Natural killer cell (primary cell): ENCODE data around the gene STARD13. TPM values are rescaled to one million over a fixed set of nuclear protein-coding genes. Genes with fewer than 3 reads are reported as not detected.

Source experiments
- ATAC-seq, 3 donors: fragments of 150-1000 bp in 2 of 3; fragments of 200-7000 bp in 1 of 3; cut with Tn5 transposase; 1 replicate in 1 of 3; 2 replicates in 2 of 3; pipeline ENCODE4 v1.10.0; 2021; ENCODE audit warnings: mild to moderate bottlenecking in 2 of 3, moderate library complexity in 2 of 3
- DNase-seq, 2 donors: peaks; one replicate each; pipeline versions ENCODE4 v3.0.0 to v3.0.0-alpha.2; 2013 to 2021; ENCODE audit warnings: mixed read lengths in 1 of 2
- H3K27ac ChIP-seq: one replicate; pipeline ENCODE4 v1.5.1; 2013; ENCODE audit warnings: mild to moderate bottlenecking, low read length
- H3K27me3 ChIP-seq: one replicate; pipeline ENCODE4 v1.6.1; 2013; ENCODE audit warnings: low read length; ENCODE audit not compliant: control insufficient read depth, insufficient read depth
- H3K36me3 ChIP-seq: one replicate; pipeline ENCODE4 v1.6.1; 2013; ENCODE audit warnings: low read length; ENCODE audit not compliant: control insufficient read depth, insufficient read depth
- H3K4me1 ChIP-seq: one replicate; pipeline ENCODE4 v1.6.1; 2013; ENCODE audit warnings: low read length; ENCODE audit not compliant: control insufficient read depth, insufficient read depth
- H3K4me3 ChIP-seq: one replicate; pipeline ENCODE4 v1.5.1; 2013; ENCODE audit warnings: low read length
- H3K9me3 ChIP-seq: one replicate; pipeline ENCODE4 v1.6.1; 2013; ENCODE audit warnings: low read length; ENCODE audit not compliant: control insufficient read depth, insufficient read depth
- H3K27ac Mint-ChIP-seq, 2 donors: one replicate each; pipeline ENCODE4 v1.8.0; 2022; ENCODE audit warnings: mild to moderate bottlenecking in 2 of 2, mixed read lengths in 2 of 2, moderate library complexity in 1 of 2
- H3K27me3 Mint-ChIP-seq, 2 donors: one replicate each; pipeline ENCODE4 v1.8.0; 2022; ENCODE audit warnings: low read depth in 2 of 2, mixed read lengths in 2 of 2
- H3K36me3 Mint-ChIP-seq: one replicate; pipeline ENCODE4 v1.8.0; 2022; ENCODE audit warnings: mixed read lengths
- H3K4me1 Mint-ChIP-seq, 2 donors: one replicate each; pipeline ENCODE4 v1.8.0; 2022; ENCODE audit warnings: mixed read lengths in 2 of 2
- H3K4me3 Mint-ChIP-seq: one replicate; pipeline ENCODE4 v1.8.0; 2022; ENCODE audit warnings: mild to moderate bottlenecking, moderate library complexity, mixed read lengths
- H3K9me3 Mint-ChIP-seq, 2 donors: one replicate each; pipeline ENCODE4 v1.8.0; 2022; ENCODE audit warnings: mixed read lengths in 2 of 2
- CTCF ChIP-seq: fragments of 200-600 bp; IDR thresholded peaks from one replicate; pipeline ENCODE4 v1.8.0; 2022; ENCODE audit warnings: antibody characterized with exemption
- WGBS: methylation state at CpG from one replicate; pipeline ENCODE4 v1.1.7; 2013; ENCODE audit warnings: missing lambda C conversion rate; ENCODE audit not compliant: insufficient coverage; 5-methylcytosine and 5-hydroxymethylcytosine counted together
- intact Hi-C: fragments of 100-400 bp; cut with micrococcal nuclease; formaldehyde crosslinking; loops from one replicate; pipeline ENCODE4 v1.14.2; 2022
- total RNA-seq, 4 donors: library from RNA; stranded (reverse); fragments of 120-200 nt in 1 of 4; gene quantifications; one replicate each; pipeline versions ENCODE4 v1.2.3 to v1.2.4, GENCODE V29; 2013 to 2022

Gene STARD13
- total RNA-seq, 3 donors from 2014 or later (not counting 1 experiment from before 2014, with no cell fraction given), result not detected

GRCh38 chr13:33275916-33276315 lies 9.6 kb downstream of the STARD13 start:
- Mint-ChIP-seq H3K4me1 (no peaks in the 10 kb centered on the region), H3K9me3 (peaks cover 0 to 3% of the 10 kb centered on the region in 2 donors), H3K27ac (no peak overlapping the region), H3K27me3 (peaks cover 0 to 3% of the 10 kb centered on the region in 2 donors), H3K4me3 (no peak overlapping the region), H3K36me3 (no peaks in the 10 kb centered on the region)
- H3K4me3 ChIP-seq, result no peak overlapping the region
- no peaks in the 10 kb centered on the region for H3K36me3 ChIP-seq
- H3K27me3 ChIP-seq, result no peaks in the 10 kb centered on the region
- no peak overlapping the region for H3K27ac ChIP-seq
- intact Hi-C loops, result no loop called here
- no peaks in the 10 kb centered on the region for H3K4me1 ChIP-seq
- no peak for DNase-seq
- ATAC-seq, result no peak
- no peak for TF ChIP-seq CTCF
- H3K9me3 ChIP-seq, result no peaks in the 10 kb centered on the region
- 90% methylated on average over 3 of the region's 3 CpGs for WGBS

GRCh38 chr13:33274264-33274663 lies 11.3 kb downstream of the STARD13 start:
- H3K36me3 ChIP-seq, result no peaks in the 10 kb centered on the region
- H3K36me3 Mint-ChIP-seq, result no peaks in the 10 kb centered on the region
- no peak overlapping the region for H3K4me3 Mint-ChIP-seq
- intact Hi-C loops, result no loop called here
- H3K27ac Mint-ChIP-seq, result no peak overlapping the region
- H3K27me3 ChIP-seq, result no peaks in the 10 kb centered on the region
- H3K27me3 Mint-ChIP-seq, result peaks cover 0 to 3% of the 10 kb centered on the region in 2 donors
- no peaks in the 10 kb centered on the region for H3K4me1 Mint-ChIP-seq
- no peak overlapping the region for H3K27ac ChIP-seq
- no peaks in the 10 kb centered on the region for H3K9me3 ChIP-seq
- WGBS, result 89% methylated on average over 4 of the region's 4 CpGs
- H3K9me3 Mint-ChIP-seq, result peaks cover 0 to 3% of the 10 kb centered on the region in 2 donors
- H3K4me1 ChIP-seq, result no peaks in the 10 kb centered on the region
- H3K4me3 ChIP-seq, result no peak overlapping the region
- ATAC-seq, result no peak
- DNase-seq, result no peak
- TF ChIP-seq CTCF, result no peak

GRCh38 chr13:33272531-33273124 lies 12.9 kb downstream of the STARD13 start:
- no peak overlapping the region for H3K27ac ChIP-seq
- no peaks in the 10 kb centered on the region for H3K36me3 Mint-ChIP-seq
- WGBS, result 91% methylated on average over 7 of the region's 7 CpGs
- no peak overlapping the region for H3K4me3 ChIP-seq
- no peaks in the 10 kb centered on the region for H3K36me3 ChIP-seq
- H3K4me1 Mint-ChIP-seq, result no peaks in the 10 kb centered on the region
- intact Hi-C loops, result no loop called here
- no peaks in the 10 kb centered on the region for H3K9me3 Mint-ChIP-seq
- no peak overlapping the region for H3K4me3 Mint-ChIP-seq
- H3K27me3 Mint-ChIP-seq, result no peaks in the 10 kb centered on the region
- ATAC-seq (no peak), DNase-seq (no peak)
- no peak for TF ChIP-seq CTCF
- H3K27ac Mint-ChIP-seq, result no peak overlapping the region
- H3K4me1 ChIP-seq, result no peaks in the 10 kb centered on the region
- no peaks in the 10 kb centered on the region for H3K9me3 ChIP-seq
- H3K27me3 ChIP-seq, result no peaks in the 10 kb centered on the region

- ATAC-seq, result no peak
- Histone ChIP-seq H3K27ac (no peak overlapping the region), H3K9me3 (no peaks in the 10 kb centered on the region), H3K27me3 (no peaks in the 10 kb centered on the region), H3K4me1 (no peaks in the 10 kb centered on the region), H3K4me3 (no peak overlapping the region), H3K36me3 (no peaks in the 10 kb centered on the region)
- DNase-seq, result no peak
- no peak overlapping the region for H3K27ac Mint-ChIP-seq
- 95% methylated on average over 4 of the region's 4 CpGs for WGBS
- H3K9me3 Mint-ChIP-seq, result no peaks in the 10 kb centered on the region
- no peak overlapping the region for H3K4me3 Mint-ChIP-seq
- no peaks in the 10 kb centered on the region for H3K36me3 Mint-ChIP-seq
- H3K27me3 Mint-ChIP-seq, result no peaks in the 10 kb centered on the region
- intact Hi-C loops, result no loop called here
- H3K4me1 Mint-ChIP-seq, result no peaks in the 10 kb centered on the region
- no peak for TF ChIP-seq CTCF
Measured at GRCh38 chr13:33271759-33272158, 13.8 kb downstream of the STARD13 start.
